OCI-M2 (cell line): ENCODE results near the gene FOXN3.
"Not testable (repeated sequence)": the region's sequence is repeated elsewhere in the genome, so short reads cannot be mapped to it uniquely, and the experiment has no call there.

Experiments
- DNase-seq: peaks from one replicate; lab custom pipeline; 2025; ENCODE audit not compliant: unreplicated experiment; lab: John Stamatoyannopoulos, UW

Gene FOXN3

DNA sequence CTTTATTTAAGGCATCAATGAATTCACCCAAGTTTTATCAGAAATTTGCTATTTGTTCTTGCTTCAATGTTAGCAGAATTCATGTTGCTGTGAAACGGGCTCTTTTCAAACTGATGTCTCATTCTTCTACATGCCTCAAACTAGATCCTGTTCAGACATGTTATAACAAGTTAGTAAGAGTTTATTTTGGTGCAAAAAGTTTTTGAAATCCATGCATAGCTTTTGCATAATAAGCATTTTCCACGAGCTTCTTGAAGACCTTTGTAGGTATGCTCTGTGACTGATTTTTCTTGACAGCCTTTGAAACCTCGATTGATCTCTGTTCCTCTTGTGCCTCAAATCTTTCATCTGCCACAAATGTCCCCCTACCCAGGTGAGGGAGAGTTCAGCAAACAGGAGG is 275.2 kb downstream of the FOXN3 start:
- no peak for DNase-seq

DNA sequence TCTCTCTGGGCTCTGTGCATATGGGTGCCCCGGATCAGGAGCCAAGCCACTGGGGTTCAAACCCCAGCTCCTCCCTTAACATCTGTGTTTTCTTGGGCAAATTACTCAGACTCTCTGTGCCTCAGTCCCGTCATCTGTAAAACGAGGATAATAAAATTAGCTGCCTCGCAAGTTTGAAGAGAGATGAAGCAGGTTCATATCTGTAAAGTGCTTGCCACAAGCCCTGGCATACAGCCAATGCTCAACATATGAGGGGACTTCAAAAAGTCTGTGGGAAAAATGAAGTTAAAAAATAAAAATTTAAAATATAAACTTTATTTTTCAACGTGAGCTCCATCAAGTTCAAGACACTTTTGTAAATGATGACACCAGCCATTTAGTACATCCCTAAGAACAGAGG is 276.7 kb downstream of the FOXN3 start:
- no peak for DNase-seq

DNA sequence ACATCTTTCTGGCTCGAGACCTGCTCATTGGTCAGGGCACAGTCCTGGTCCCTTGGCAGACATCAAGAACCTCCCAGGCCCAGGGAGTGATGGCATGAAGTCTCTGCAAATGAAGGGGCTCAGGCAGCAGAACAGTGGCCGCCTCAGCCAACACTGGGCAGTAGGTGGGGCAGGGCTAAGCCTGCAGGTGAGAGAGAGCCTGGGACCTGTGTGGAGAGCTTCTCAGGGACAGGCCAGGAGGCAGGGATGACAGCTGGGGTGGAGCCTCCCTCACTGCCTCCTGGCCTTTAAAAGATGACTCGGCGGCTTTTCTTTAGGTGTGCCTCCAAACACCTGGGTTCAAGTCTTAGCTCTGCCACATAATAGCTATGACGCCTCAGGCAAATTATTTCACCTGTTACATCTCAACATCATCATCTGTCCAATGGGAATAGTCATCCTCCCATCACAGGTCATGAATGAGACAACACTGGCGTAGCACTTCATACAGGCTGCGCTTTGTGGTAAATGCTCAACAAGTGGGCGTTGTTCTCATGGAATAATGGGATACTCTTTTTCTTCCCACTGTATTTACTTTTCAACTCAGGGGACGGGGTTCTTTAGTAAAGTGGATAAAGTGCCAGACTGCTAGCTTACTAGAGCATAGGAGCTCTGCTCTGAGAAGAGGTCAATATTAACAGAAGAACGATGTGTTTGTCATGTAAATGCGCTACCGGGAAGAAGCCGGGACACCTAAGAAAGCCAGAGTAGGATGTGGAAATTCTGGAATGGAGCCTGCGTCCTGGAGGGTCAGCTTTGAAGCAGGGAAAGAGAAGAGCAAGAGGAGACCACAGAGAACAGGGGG is 277.4 kb downstream of the FOXN3 start:
- DNase-seq, result no peak

DNA sequence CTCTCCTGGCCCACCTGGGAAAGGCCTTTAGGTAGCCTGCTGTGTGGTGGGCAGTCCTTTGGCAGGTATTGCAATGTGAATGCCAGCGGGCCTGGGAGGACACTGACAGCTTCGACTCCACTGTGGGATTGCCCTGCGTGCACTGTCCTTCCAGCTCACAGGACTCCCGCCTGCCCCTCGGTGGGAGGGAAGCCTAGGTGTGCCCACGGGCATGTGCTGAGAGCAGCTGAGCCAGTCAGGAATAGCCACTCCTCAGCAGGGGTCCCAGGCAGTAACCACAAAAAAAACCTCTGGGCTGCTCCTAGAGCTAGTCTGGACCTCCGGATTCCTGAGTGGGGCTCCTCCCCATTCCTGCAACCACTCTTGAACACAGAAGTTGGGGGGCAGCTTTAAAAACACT is 278.2 kb downstream of the FOXN3 start:
- DNase-seq, result no peak

DNA sequence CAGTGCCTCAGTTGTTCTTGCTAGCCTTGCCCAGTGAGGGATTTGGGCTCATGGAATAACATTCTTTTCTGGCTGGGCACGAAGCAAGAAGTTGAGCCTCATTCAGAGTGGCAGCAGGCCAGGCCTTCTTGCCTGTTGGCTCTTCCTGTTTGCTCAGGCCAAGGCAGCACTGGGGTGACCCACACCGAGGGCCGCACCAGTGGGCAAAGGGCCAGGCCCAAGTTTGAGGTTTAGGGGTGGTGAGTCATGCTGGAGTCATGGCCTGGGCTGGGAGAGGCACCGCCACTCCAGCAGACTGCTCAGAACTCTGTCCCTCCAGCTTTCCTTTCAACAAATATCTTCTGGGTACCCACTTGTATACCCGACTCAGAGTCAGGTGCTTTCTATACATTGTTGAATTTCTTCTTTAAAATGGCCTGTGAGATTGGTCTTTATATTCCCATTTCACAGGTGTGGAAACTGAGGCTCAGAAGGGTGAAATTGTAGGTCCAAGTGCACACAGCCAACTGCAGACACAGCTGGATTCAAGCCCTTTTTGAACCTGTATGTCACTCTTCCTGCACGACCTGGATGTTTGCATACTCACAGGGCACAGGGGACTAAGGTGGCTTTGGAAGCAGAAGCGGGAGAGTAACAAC is 279.4 kb downstream of the FOXN3 start:
- no peak for DNase-seq

DNA sequence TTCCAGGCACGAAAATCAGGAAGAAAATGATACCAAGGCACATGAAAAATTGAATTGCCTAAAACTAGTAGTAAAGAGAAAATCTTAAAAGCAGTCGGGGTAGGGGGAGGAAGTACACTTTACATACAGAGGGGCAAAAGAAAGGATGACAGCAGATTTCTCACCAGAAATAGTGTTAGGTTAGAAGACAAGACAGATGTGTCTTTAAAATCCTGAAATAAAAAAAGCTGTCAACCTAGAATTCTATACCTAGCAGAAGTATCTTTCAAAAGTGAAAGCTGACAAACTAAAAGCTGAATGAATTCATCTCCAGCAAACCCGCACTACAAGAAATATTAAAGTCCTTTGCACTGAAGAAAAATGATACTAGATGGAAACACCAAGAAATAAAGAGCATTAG is 280.4 kb downstream of the FOXN3 start:
- DNase-seq, result no peak

DNA sequence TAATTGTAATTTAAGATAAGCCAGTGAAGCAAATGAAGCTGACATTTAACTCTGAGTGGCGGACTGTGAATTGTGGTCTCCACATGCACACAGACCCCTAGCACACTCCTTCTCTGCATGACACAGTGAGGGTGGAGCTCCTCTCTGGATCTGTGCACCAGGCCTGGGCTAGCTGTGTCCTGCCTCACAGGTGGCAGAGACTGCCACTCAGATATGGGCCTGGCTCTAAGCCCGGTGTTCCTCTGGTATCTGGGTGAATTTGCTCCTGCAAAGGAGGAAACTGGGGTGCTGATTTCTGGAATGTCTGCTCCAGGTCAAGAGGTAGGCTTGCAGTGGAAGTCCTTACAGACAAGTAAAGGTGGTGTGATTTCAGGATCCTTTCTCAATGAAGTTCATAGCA is 282.4 kb downstream of the FOXN3 start:
- DNase-seq, result no peak

DNA sequence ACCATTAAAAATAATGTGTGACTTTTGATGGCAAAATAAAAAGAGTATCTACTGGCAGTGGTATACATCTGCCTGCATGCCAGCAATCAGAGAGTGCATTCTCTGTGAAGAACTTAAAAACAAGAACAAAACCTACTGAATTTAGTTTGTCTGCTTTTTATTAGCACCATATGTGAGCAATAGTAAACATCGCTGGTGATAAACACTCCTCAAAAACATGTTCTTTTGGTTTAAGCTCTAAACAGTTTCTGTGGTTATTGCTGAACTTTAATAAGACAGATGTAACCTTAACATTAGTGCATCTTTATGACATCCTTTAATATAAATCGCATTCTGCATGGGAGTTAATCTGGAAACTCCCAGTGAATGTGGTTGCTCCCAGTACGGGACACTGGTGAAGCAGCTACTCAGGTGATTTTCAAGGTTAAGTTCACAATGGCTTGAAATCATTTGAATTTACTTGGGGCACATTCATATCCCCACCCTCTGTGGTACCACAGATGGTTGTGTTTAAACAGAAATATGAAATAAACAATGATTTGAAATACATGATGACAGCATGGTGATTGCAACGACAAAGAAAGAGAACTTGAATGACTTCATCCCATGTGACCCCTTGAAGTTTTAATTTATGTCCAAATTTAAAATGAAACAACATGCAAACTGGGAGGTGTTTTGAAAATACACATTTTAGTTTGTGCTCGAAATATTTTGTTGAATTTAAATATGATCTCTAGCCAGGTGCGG is 285.9 kb downstream of the FOXN3 start:
- DNase-seq, result no peak

DNA sequence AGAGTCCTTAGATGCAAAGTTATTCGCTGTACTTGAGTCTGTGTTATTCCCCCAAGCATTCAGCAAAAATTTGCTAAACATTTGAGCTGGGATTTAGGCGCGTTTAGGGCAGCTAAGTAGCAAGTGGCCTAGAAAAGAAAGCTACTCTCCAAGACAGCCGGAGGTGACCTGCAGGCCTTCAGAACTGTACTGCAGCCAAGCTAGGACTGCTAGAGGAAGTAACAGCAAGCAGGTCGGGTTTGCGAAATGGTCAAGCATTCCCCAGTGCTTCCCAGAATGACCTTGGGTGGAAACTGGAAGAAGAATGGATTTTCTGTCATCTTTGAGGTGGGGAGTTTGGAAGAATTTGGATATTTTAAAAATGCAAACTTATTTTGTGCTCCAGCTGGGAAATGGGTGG is 287.5 kb downstream of the FOXN3 start:
- no peak for DNase-seq

DNA sequence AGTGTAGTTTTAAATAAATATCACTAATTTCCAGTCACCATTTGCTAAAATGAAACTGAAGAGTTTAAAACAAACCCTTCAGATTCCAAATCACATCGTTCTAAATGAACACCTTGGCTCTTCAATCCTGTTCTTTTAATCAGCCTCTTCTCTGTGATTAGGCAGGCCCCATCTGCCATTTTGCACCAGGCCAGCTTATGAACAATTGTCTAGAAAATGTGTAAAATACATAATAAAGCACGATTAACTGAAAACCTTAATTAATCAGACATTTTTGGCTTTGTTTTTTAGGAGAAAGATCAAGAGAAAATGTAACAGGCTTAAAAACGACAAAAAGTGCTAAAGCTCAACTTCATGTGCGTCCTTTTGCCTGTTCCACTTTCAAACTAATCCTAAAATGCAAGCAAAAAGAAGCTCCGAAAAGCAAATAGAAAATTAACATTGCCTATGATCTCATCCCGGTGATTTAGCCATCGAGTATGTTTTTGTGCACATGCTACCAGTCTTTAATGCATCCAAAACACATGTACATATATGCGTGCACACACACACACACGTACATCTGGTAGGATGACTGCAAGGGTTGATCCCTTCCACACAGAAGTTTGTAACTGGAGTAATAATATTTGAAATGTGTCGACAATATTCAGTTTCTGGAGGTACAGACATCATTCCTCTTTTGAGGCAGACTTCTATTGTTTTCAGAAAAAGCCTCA is 288.6 kb downstream of the FOXN3 start:
- no peak for DNase-seq

DNA sequence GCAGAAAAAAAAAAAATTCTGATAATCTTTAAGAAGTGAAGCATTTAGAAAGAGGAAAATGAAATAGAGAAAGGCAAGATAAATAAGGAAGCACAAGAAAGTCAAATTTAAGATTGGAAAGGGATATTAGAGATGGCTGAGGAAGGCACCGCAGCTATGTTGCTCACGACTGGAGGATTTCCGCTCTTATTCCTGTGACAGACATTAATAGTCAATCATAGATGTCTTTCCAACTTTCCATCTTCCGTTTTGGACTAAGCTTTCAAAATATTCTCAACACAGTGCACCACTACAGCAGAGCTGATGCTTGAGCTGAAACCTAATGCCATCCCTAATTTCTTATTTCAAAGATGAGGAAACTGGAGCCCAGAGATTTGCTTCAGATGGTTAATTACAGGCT is 290.6 kb downstream of the FOXN3 start:
- DNase-seq, result no peak

DNA sequence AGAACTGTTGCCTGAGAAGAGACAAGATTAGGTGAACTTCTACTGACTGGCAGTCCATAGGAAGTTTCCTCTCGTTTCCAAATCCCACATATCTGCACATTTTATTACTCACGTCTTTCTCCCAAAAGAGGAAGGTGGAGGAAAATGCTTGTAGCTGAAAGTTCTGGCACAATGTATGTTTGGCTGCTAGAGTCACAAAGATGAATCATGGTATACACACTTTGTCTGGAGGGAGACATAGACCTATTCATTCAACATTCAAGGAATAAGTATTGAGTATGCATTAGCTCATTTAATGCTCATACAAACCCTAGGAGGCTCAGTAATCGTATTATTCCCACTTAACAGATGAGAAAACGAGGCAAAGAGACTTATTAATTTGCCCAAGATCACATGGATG is 291.8 kb downstream of the FOXN3 start:
- no peak for DNase-seq

DNA sequence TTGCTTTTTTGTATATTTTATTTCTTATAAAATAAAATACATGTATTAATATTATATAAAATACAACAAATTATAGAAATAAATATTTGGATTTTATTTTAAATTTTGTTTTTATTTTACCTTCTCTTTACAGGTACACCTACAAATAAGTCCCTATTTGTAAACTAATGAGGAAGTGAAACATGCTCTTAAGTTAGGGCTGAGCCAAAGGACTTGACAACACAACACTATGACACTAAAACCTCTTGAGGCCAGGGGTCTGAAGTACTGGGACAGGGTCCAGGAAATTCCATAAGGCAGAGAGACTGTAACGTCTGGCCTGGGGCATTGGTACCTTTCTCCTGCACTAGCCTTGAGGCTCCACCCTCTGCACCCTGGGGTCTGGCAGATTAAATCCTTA is 293.2 kb downstream of the FOXN3 start:
- no peak for DNase-seq

DNA sequence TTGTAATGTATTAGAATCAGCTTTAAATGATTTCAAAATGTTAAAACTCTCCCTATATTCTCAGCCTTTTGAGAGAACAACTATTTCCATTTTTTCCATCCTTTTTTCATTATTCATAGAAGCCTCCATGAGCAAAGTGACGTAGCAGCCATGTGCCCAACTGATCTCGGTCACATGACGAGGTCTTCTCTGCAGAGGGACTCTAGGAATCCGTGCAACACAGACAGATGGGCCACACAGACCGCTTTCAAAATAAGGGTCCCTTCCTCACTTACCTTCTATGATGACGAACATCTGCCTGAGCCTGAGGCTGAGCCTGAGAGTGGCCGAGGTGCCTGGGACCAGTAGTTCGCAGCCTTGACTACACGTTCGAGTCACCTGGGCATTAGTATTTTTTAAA is 293.8 kb downstream of the FOXN3 start:
- DNase-seq, result no peak

DNA sequence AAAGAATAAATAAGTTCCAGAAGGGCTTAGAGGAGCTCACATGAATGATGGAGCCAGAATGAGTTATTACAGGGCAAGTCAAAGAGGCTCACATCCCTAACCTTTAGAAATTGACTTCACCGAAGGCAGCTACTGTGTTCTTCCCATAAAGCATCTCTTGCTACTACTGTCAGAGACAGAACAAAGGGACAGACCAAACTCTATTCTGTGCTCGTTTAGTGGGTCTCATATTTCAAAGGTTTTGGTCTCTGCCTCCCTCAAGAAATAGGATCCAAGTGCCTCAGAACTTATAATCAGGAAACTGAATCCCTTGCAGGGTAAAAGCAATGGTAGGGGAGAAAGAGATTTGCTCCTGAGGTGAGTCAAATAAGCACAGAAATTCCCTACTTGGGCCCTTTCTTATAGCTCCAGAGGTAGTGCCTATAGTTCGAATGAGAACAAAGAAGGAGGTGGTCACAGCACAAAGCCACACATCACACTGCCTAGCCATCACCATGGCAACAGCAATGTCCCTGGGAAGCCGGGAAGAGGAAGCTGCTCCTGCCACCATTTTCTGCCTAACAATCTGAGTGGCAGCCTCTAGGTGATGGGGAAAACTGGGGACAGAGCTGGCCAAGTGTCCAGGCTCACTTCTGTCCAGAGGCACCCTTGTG is 294.9 kb downstream of the FOXN3 start:
- no peak for DNase-seq

DNA sequence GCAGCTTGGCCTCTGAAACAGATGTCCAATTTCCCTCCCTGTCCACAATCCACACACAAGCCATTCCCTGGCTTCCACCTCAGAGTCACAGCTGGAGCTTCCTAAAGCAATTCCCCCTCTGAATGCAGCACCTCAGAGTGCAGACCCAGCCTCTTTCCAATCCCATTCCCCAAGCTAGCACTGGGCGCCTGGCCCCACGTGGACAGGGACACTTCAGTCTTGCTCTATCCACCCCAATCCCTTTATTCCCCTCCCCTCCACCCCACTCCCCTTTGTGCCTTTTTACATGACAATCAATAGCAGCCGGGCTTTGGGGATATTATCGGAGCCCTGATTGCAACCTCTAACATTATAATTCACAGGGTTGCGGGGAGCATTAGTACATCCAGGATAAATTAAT is 300.0 kb downstream of the FOXN3 start:
- no peak for DNase-seq

DNA sequence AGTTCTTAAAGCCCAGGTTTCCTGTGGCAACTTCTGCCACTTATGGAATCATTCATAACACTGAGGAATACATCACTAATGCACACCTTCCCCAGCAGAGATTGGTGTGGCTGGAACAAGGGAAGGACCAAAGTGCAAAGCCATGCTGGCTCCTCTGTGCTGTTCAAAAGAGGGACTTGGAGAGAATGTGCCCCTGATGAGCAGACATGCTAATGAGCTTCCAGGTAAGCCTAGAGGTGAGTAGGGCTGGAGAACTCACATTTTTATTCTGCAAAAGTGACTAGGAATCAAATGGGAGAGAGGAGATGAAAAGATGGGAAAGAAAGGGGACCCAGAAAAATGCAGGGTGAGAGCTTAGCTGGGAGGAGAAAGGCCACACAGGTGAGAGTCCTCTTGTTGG is 302.9 kb downstream of the FOXN3 start:
- no peak for DNase-seq

DNA sequence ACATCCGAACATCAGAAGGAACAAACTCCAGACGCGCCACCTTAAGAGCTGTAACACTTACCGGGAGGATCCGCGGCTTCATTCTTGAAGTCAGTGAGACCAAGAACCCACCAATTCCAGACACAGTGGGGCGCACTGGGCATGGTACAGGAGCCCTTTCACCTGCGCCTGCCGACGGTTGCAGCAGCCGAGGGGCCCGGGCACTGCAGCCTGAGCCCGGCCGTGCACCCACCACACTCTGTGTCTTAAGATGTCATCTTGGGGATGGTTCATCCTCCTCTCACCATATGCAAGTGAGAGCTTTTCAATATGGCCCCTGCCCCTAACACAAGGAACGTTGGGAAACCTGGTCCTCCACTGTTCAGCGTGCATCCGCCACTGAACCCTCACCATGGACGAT is 304.3 kb downstream of the FOXN3 start:
- DNase-seq, result no peak

DNA sequence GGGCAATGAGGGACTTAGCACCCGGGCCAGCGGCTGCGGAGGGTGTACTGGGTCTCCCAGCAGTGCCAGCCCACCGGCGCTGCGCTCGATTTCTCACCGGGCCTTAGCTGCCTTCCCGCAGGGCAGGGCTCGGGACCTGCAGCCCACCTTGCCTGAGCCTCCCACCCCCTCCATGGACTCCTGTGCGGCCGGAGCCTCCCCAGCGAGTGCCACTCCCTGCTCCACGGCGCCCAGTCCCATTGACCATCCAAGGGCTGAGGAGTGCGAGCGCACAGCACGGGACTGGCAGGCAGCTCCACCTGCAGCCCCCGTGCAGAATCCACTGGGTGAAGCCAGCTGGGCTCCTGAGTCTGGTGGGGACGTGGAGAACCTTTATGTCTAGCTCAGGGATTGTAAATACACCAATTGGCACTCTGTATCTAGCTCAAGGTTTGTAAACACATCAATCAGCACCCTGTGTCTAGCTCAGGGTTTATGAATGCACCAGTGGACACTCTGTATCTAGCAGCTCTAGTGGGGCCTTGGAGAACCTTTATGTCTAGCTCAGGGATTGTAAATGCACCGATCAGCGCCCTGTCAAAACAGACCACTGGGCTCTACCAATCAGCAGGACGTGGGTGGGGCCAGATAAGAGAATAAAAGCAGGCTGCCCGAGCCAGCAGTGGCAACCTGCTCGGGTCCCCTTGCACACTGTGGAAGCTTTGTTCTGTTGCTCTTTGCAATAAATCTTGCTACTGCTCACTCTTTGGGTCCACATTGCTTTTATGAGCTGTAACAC is 305.1 kb downstream of the FOXN3 start:
- not testable (repeated sequence) for DNase-seq

DNA sequence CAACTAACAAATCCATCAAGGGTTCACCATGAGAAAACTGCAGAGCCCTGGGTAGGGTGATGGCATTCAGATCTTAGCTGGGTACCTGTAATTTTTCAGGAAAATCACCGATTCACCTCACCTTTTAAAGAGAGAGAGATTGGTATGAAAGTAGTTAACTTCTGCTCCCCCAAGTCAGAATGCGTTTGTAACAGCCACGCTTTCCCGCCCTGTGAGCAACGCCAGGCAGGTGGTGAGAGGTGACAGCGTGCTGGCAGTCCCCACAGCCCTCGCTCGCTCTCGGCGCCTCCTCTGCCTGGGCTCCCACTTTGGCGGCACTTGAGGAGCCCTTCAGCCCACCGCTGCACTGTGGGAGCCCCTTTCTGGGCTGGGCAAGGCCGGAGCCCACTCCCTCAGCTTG is 305.8 kb downstream of the FOXN3 start:
- DNase-seq, result not testable (repeated sequence)
